ENCODE results near the gene DNASE2.
"Not testable (repeated sequence)": the region's sequence is repeated elsewhere in the genome, so short reads cannot be mapped to it uniquely, and the experiment has no call there.

Gene DNASE2

GRCh38 chr19:12856653-12857052 lies 24.6 kb downstream of the DNASE2 start:
- H3K27ac Mint-ChIP-seq: no peak overlapping the region
- no peaks in the 10 kb centered on the region for H3K4me1 Mint-ChIP-seq
- ATAC-seq (no peak), DNase-seq (no peak)
- H3K4me3 Mint-ChIP-seq: no peak overlapping the region
- H3K9me3 Mint-ChIP-seq: no peaks in the 10 kb centered on the region
- peaks cover 1% of the 10 kb centered on the region for H3K27me3 Mint-ChIP-seq

GRCh38 chr19:12847159-12848139 lies 33.8 kb downstream of the DNASE2 start:
- Mint-ChIP-seq H3K27me3 (peaks cover 57% of the 10 kb centered on the region), H3K27ac (peak overlapping the region in 1 of 2 donors; percentile 84), H3K9me3 (no peaks in the 10 kb centered on the region), H3K4me3 (peak overlapping the region; percentile 77 to 82), H3K4me1 (peaks cover 11% of the 10 kb centered on the region)
- ATAC-seq (peak; percentile 97), DNase-seq (peak; percentile 88 to 90)

GRCh38 chr19:12846613-12847012 lies 34.6 kb downstream of the DNASE2 start:
- H3K27me3 Mint-ChIP-seq: peaks cover 64% of the 10 kb centered on the region
- H3K4me1 Mint-ChIP-seq: peaks cover 12% of the 10 kb centered on the region
- DNase-seq, H3K4me3 Mint-ChIP-seq, H3K9me3 Mint-ChIP-seq, H3K27ac Mint-ChIP-seq, ATAC-seq: not testable (repeated sequence)

GRCh38 chr19:12843999-12844732 lies 37.1 kb downstream of the DNASE2 start:
- H3K4me1 Mint-ChIP-seq: peaks cover 33% of the 10 kb centered on the region
- ATAC-seq: no peak
- H3K9me3 Mint-ChIP-seq: no peaks in the 10 kb centered on the region
- H3K27me3 Mint-ChIP-seq: peaks cover 80% of the 10 kb centered on the region
- no peak overlapping the region for H3K4me3 Mint-ChIP-seq
- DNase-seq: no peak
- no peak overlapping the region for H3K27ac Mint-ChIP-seq

- Mint-ChIP-seq H3K27ac (no peak overlapping the region), H3K4me1 (peaks cover 41% of the 10 kb centered on the region), H3K4me3 (no peak overlapping the region), H3K27me3 (peaks cover 88% of the 10 kb centered on the region), H3K9me3 (no peaks in the 10 kb centered on the region)
- DNase-seq (no peak), ATAC-seq (no peak)
Observed at GRCh38 chr19:12843328-12843727, 37.9 kb downstream of the DNASE2 start.

GRCh38 chr19:12842511-12842910 lies 38.7 kb downstream of the DNASE2 start:
- Mint-ChIP-seq H3K4me1 (peaks cover 37% of the 10 kb centered on the region), H3K9me3 (no peaks in the 10 kb centered on the region), H3K27ac (no peak overlapping the region), H3K27me3 (peaks cover 91% of the 10 kb centered on the region), H3K4me3 (no peak overlapping the region)
- no peak for DNase-seq
- no peak for ATAC-seq

- peak in 1 of 2 donors; percentile 33 for DNase-seq
Observed at GRCh38 chr19:12841094-12841493, 40.2 kb downstream of the DNASE2 start.

GRCh38 chr19:12840091-12841079 lies 40.9 kb downstream of the DNASE2 start:
- Mint-ChIP-seq H3K4me1 (peaks cover 41% of the 10 kb centered on the region), H3K4me3 (peak overlapping the region; percentile 49 to 67), H3K9me3 (no peaks in the 10 kb centered on the region), H3K27me3 (peaks cover 96% of the 10 kb centered on the region), H3K27ac (no peak overlapping the region)
- DNase-seq (peak; percentile 63 to 68), ATAC-seq (peak; percentile 44)

More at GRCh38 chr19:12841094-12841493, 40.2 kb downstream of the DNASE2 start:
- no peak overlapping the region for H3K27ac Mint-ChIP-seq
- H3K27me3 Mint-ChIP-seq: peaks cover 91% of the 10 kb centered on the region
- no peaks in the 10 kb centered on the region for H3K9me3 Mint-ChIP-seq
- H3K4me3 Mint-ChIP-seq: peak overlapping the region; percentile 49 to 67
- H3K4me1 Mint-ChIP-seq: peaks cover 40% of the 10 kb centered on the region
- no peak for ATAC-seq

- peak; percentile 58 for ATAC-seq
- peak overlapping the region; percentile 61 to 76 for H3K4me3 Mint-ChIP-seq
- H3K27ac Mint-ChIP-seq: no peak overlapping the region
- peaks cover 100% of the 10 kb centered on the region for H3K27me3 Mint-ChIP-seq
- DNase-seq: no peak
- peaks cover 51% of the 10 kb centered on the region for H3K4me1 Mint-ChIP-seq
- H3K9me3 Mint-ChIP-seq: no peaks in the 10 kb centered on the region
Observed at GRCh38 chr19:12838886-12839756, 42.1 kb downstream of the DNASE2 start.

- Mint-ChIP-seq H3K4me3 (peak within 1 kb of the TSS; percentile 75 to 76), H3K4me1 (peaks cover 54% of the 10 kb centered on the region), H3K27me3 (peaks cover 95% of the 10 kb centered on the region), H3K9me3 (no peaks in the 10 kb centered on the region), H3K27ac (no peak within 1 kb of the TSS)
- peak; percentile 75 for ATAC-seq
- peak; percentile 52 to 70 for DNase-seq
Observed at GRCh38 chr19:12838182-12838885, 42.9 kb downstream of the DNASE2 start, which contains the start of gene MAST1. Gene MAST1, plus strand, starts transcription at chr19:12838515. Its CDS starts 58 bp downstream, at chr19:12838573.

- Mint-ChIP-seq H3K27ac (no peak overlapping the region), H3K4me1 (peaks cover 64% of the 10 kb centered on the region)
Observed at GRCh38 chr19:12837225-12837624, 44.0 kb downstream of the DNASE2 start.

GRCh38 chr19:12836529-12836863 lies 44.8 kb downstream of the DNASE2 start:
- ATAC-seq (no peak), DNase-seq (no peak)
- H3K9me3 Mint-ChIP-seq: no peaks in the 10 kb centered on the region
- H3K27me3 Mint-ChIP-seq: peaks cover 95% of the 10 kb centered on the region
- no peak overlapping the region for H3K27ac Mint-ChIP-seq
- H3K4me1 Mint-ChIP-seq: peaks cover 62% of the 10 kb centered on the region
- H3K4me3 Mint-ChIP-seq: no peak overlapping the region

More at GRCh38 chr19:12837225-12837624, 44.0 kb downstream of the DNASE2 start:
- Mint-ChIP-seq H3K27me3 (peaks cover 95% of the 10 kb centered on the region), H3K4me3 (no peak overlapping the region), H3K9me3 (no peaks in the 10 kb centered on the region)
- ATAC-seq (peak; percentile 24), DNase-seq (no peak)

GRCh38 chr19:12834976-12835757 lies 46.1 kb downstream of the DNASE2 start:
- H3K27ac Mint-ChIP-seq: no peak overlapping the region
- DNase-seq (peak in 1 of 2 donors; percentile 43), ATAC-seq (no peak)
- H3K4me3 Mint-ChIP-seq: no peak overlapping the region
- H3K4me1 Mint-ChIP-seq: peaks cover 49% of the 10 kb centered on the region
- peaks cover 0 to 4% of the 10 kb centered on the region in 2 donors for H3K9me3 Mint-ChIP-seq
- H3K27me3 Mint-ChIP-seq: peaks cover 95% of the 10 kb centered on the region

Measured in stimulated activated naive CD8-positive, alpha-beta T cell treated with anti-CD3 and anti-CD28 coated beads, Interleukin-15, amount 100 ng/mL, for 72 hours (primary cell).